HEK293 (cell line): ENCODE data around the gene TNS1.
"Not testable (repeated sequence)": the region's sequence is repeated elsewhere in the genome, so short reads cannot be mapped to it uniquely, and the experiment has no call there.

Experiments
- CTCF ChIA-PET: fragments of 350-600 bp; formaldehyde crosslinking; extraction: SDS; loops from one replicate; lab custom pipeline; 2021; ENCODE audit warnings: antibody characterized with exemption; lab: Yijun Ruan, JAX
- POLR2A ChIA-PET: fragments of 300-600 bp; formaldehyde crosslinking; extraction: SDS; loops from one replicate; lab custom pipeline; 2020; ENCODE audit warnings: antibody characterized with exemption, inconsistent platforms; lab: Yijun Ruan, JAX
- H3K27ac ChIP-seq: fragments of 200-500 bp; sonication (Bioruptor generic); 2 replicates; pipeline ENCODE4 v1.5.1; 2014; ENCODE audit warnings: low read depth, low read length, control low read depth, inconsistent platforms; ENCODE audit errors: extremely low read depth
- H3K36me3 ChIP-seq, 2 experiments: fragments of 200-500 bp in 1 of 2; sonication (Bioruptor generic) in 1 of 2; 1 replicate in 1 of 2; 2 replicates in 1 of 2; pipeline ENCODE4 v1.5.1; 2014 to 2017; ENCODE audit warnings: inconsistent platforms in 2 of 2, low read length in 2 of 2; ENCODE audit not compliant: control insufficient read depth in 2 of 2, insufficient read depth in 1 of 2
- H3K4me1 ChIP-seq: fragments of 200-500 bp; sonication (Bioruptor generic); 2 replicates; pipeline ENCODE4 v1.5.1; 2014; ENCODE audit warnings: mild to moderate bottlenecking, low read length, inconsistent platforms; ENCODE audit not compliant: control insufficient read depth, insufficient read depth
- H3K4me3 ChIP-seq: 2 replicates; pipeline ENCODE4 v1.5.1; 2011; ENCODE audit warnings: low read depth, mild to moderate bottlenecking, control low read depth, low read length, moderate library complexity
- H3K9me3 ChIP-seq: fragments of 200-500 bp; sonication (Bioruptor generic); 2 replicates; pipeline ENCODE4 v1.5.1; 2014; ENCODE audit warnings: low read depth, low read length, inconsistent platforms; ENCODE audit not compliant: control insufficient read depth, insufficient read depth
- CTCF ChIP-seq: fragments of 450-650 bp; formaldehyde crosslinking; IDR thresholded peaks from 2 replicates; pipeline ENCODE4 v1.5.1; 2016; ENCODE audit warnings: missing biosample characterization, missing genetic modification characterization
- EGR2 ChIP-seq: fragments of 450-650 bp; formaldehyde crosslinking; IDR thresholded peaks from 2 replicates; pipeline ENCODE4 v1.5.1; 2016; ENCODE audit warnings: low read depth, missing biosample characterization, missing genetic modification characterization
- HOXA7 ChIP-seq: sonication (generic); formaldehyde crosslinking; IDR thresholded peaks from 2 replicates; pipeline ENCODE4 v1.8.1; 2022; ENCODE audit warnings: missing genetic modification reagents, borderline replicate concordance
- KLF10 ChIP-seq: fragments of 450-650 bp; IDR thresholded peaks from 2 replicates; pipeline ENCODE4 v1.5.1; 2018; ENCODE audit warnings: missing biosample characterization, mild to moderate bottlenecking, missing genetic modification characterization
- OSR2 ChIP-seq: fragments of 450-650 bp; formaldehyde crosslinking; IDR thresholded peaks from 2 replicates; pipeline ENCODE4 v1.5.1; 2016; ENCODE audit warnings: missing biosample characterization, missing genetic modification characterization
- REST ChIP-seq: fragments of 450-650 bp; formaldehyde crosslinking; IDR thresholded peaks from 2 replicates; pipeline ENCODE4 v1.5.1; 2016; ENCODE audit warnings: missing biosample characterization, missing genetic modification characterization
- SP3 ChIP-seq: fragments of 450-650 bp; formaldehyde crosslinking; IDR thresholded peaks from 2 replicates; pipeline ENCODE4 v1.5.1; 2016; ENCODE audit warnings: missing biosample characterization, missing genetic modification characterization
- ZBTB1 ChIP-seq: fragments of 450-650 bp; formaldehyde crosslinking; IDR thresholded peaks from 2 replicates; pipeline ENCODE4 v1.5.1; 2016; ENCODE audit warnings: missing biosample characterization, missing genetic modification characterization
- ZBTB17 ChIP-seq: fragments of 450-650 bp; formaldehyde crosslinking; IDR thresholded peaks from 2 replicates; pipeline ENCODE4 v1.5.1; 2016; ENCODE audit warnings: missing biosample characterization, missing genetic modification characterization
- ZBTB48 ChIP-seq: fragments of 450-650 bp; formaldehyde crosslinking; IDR thresholded peaks from 2 replicates; pipeline ENCODE4 v1.5.1; 2016; ENCODE audit warnings: missing biosample characterization, missing genetic modification characterization
- ZFP41 ChIP-seq: fragments of 450-650 bp; formaldehyde crosslinking; IDR thresholded peaks from 2 replicates; pipeline ENCODE4 v1.5.1; 2016; ENCODE audit warnings: missing biosample characterization, missing genetic modification characterization, borderline replicate concordance
- ZIC2 ChIP-seq: fragments of 450-650 bp; formaldehyde crosslinking; IDR thresholded peaks from 2 replicates; pipeline ENCODE4 v1.5.1; 2016; ENCODE audit warnings: missing biosample characterization, missing genetic modification characterization
- ZNF114 ChIP-seq: fragments of 450-650 bp; formaldehyde crosslinking; IDR thresholded peaks from 2 replicates; pipeline ENCODE4 v1.5.0; 2017; ENCODE audit warnings: missing biosample characterization, missing genetic modification characterization
- ZNF350 ChIP-seq: fragments of 450-650 bp; formaldehyde crosslinking; IDR thresholded peaks from 2 replicates; pipeline ENCODE4 v1.5.0; 2017; ENCODE audit warnings: missing biosample characterization, mild to moderate bottlenecking, missing genetic modification characterization
- ZNF404 ChIP-seq: fragments of 450-650 bp; formaldehyde crosslinking; IDR thresholded peaks from 2 replicates; pipeline ENCODE4 v1.5.1; 2017; ENCODE audit warnings: missing biosample characterization, missing genetic modification characterization
- ZNF530 ChIP-seq: fragments of 450-650 bp; formaldehyde crosslinking; IDR thresholded peaks from 2 replicates; pipeline ENCODE4 v1.5.1; 2016; ENCODE audit warnings: low read depth, missing biosample characterization, missing genetic modification characterization
- ZNF585B ChIP-seq: fragments of 450-650 bp; formaldehyde crosslinking; IDR thresholded peaks from 2 replicates; pipeline ENCODE4 v1.5.1; 2016; ENCODE audit warnings: missing biosample characterization, missing genetic modification characterization
- ZNF621 ChIP-seq: fragments of 450-650 bp; formaldehyde crosslinking; IDR thresholded peaks from 2 replicates; pipeline ENCODE4 v1.5.1; 2017; ENCODE audit warnings: missing biosample characterization, missing genetic modification characterization
- ZNF654 ChIP-seq: fragments of 450-650 bp; formaldehyde crosslinking; IDR thresholded peaks from 2 replicates; pipeline ENCODE4 v1.5.1; 2016; ENCODE audit warnings: low read depth, missing biosample characterization, missing genetic modification characterization
- ZNF664 ChIP-seq: fragments of 450-650 bp; formaldehyde crosslinking; IDR thresholded peaks from 2 replicates; pipeline ENCODE4 v1.5.1; 2016; ENCODE audit warnings: missing biosample characterization, missing genetic modification characterization
- TF ChIP-seq, protein P1 (sequence below): fragments of 450-650 bp; formaldehyde crosslinking; IDR thresholded peaks from 2 replicates; pipeline ENCODE4 v1.5.1; 2016; ENCODE audit warnings: missing biosample characterization, missing genetic modification characterization

TNS1 gene

DNA sequence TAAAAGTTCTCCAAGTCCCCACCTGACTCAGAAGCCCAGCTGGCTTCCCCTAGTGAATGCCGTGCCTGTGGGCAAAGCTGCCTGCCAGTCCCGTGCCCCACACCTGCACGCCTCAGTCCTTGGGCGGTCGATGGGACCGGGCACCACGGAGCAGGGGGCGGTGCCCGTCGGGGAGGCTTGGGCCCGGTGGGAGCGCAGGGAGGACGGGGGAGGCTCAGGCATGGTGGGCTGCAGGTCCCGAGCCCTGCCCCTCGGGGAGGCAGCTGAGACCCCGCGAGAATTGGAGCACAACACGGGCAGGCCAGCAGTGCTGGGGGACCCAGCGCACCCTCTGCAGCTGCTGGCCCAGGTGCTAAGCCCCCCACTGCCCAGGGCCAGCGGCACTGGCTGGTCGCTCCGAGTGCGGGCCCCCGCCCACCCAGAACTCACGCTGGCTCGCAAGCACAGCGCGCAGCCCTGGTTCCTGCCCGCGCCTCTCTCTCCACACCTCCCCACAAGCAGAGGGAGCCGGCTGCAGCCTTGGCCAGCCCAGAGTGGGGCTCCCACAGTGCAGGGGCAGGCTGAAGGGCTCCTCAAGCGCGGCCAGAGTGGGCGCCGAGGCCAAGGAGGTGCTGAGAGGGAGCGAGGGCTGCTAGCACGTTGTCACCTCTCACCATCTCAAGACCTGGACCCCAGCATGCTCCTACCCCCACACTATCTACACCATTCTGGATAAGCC lies 215.5 kb downstream of the TNS1 start (continued):
- TF ChIP-seq REST (no peak), ZFP41 (no peak), ZNF664 (tag by site-specific recombination) (no peak)

GRCh38 chr2:217786560-217786959 lies 216.2 kb downstream of the TNS1 start:
- H3K36me3 ChIP-seq, H3K27ac ChIP-seq, H3K4me3 ChIP-seq, H3K9me3 ChIP-seq, H3K4me1 ChIP-seq, POLR2A ChIA-PET: not testable (repeated sequence)
- CTCF ChIA-PET: interaction anchor here (0.5 to 10.3 kb wide), 34 partner anchors 9 to 1855 kb away, joined by 3 to 387 read pairs (median 4); no protein-coding TSS in a partner anchor

- Histone ChIP-seq H3K27ac (no peak overlapping the region), H3K36me3 (no peaks in the 10 kb centered on the region), H3K4me1 (no peaks in the 10 kb centered on the region), H3K4me3 (no peak overlapping the region), H3K9me3 (no peaks in the 10 kb centered on the region)
- CTCF ChIA-PET: interaction anchor here (0.6 to 10.3 kb wide), 54 partner anchors 8 to 1231 kb away, joined by 3 to 387 read pairs (median 4); partner anchors contain the start of gene RUFY4
- POLR2A ChIA-PET: no interaction called here
- TF ChIP-seq OSR2 (tag by site-specific recombination) (no peak), CTCF (tag by site-specific recombination) (peak; percentile 89), ZBTB17 (tag by site-specific recombination) (peak; percentile 55; the same call in 1 of the 2 replicates), ZIC2 (tag by site-specific recombination) (0 out of 2 replicates have a peak, but pooled peaks have one; percentile 7), ZNF404 (tag by site-specific recombination) (no peak), ZNF530 (tag by site-specific recombination) (no peak), ZBTB48 (tag by site-specific recombination) (peak; percentile 72; the same call in 1 of the 2 replicates), ZNF654 (peak; percentile 98), ZNF350 (tag by site-specific recombination) (no peak)
Observed at GRCh38 chr2:217785544-217786045, 217.2 kb downstream of the TNS1 start.

- no peak overlapping the region for H3K27ac ChIP-seq
- H3K36me3 ChIP-seq: no peaks in the 10 kb centered on the region
- H3K9me3 ChIP-seq: no peaks in the 10 kb centered on the region
- ChIA-PET CTCF (interaction anchor here (0.6 to 10.3 kb wide), 46 partner anchors 8 to 1230 kb away, joined by 3 to 387 read pairs (median 5); partner anchors contain the start of gene RUFY4), POLR2A (no interaction called here)
- TF ChIP-seq ZBTB1 (tag by site-specific recombination) (no peak), HOXA7 (no peak), KLF10 (no peak), ZNF621 (tag by site-specific recombination) (no peak), ZNF585B (tag by site-specific recombination) (no peak), EGR2 (no peak), ZNF114 (tag by site-specific recombination) (no peak), SP3 (no peak)
- TF ChIP-seq, protein P1, sequence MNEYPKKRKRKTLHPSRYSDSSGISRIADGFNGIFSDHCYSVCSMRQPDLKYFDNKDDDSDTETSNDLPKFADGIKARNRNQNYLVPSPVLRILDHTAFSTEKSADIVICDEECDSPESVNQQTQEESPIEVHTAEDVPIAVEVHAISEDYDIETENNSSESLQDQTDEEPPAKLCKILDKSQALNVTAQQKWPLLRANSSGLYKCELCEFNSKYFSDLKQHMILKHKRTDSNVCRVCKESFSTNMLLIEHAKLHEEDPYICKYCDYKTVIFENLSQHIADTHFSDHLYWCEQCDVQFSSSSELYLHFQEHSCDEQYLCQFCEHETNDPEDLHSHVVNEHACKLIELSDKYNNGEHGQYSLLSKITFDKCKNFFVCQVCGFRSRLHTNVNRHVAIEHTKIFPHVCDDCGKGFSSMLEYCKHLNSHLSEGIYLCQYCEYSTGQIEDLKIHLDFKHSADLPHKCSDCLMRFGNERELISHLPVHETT (tag by site-specific recombination): no peak
- H3K4me1 ChIP-seq: no peaks in the 10 kb centered on the region
- H3K4me3 ChIP-seq: no peak overlapping the region
Observed at GRCh38 chr2:217784996-217785543, 217.7 kb downstream of the TNS1 start.
